Thoracic aorta (tissue), 2 donors: ENCODE results near the gene ADAM15. TPM values are rescaled to one million over a fixed set of nuclear protein-coding genes. Genes with fewer than 3 reads are reported as not detected.

Experiments
- ATAC-seq: fragments of 150-250 bp; one replicate; pipeline ENCODE4 v1.8.0; 2017; ENCODE audit warnings: low read depth; ENCODE audit not compliant: insufficient number of reproducible peaks, low FRiP score
- DNase-seq: peaks from one replicate; pipeline ENCODE4 v3.0.0-alpha.2; 2020; ENCODE audit warnings: low spot score
- H3K27ac ChIP-seq, 2 donors: fragments of 200-600 bp; sonication (generic); 1 replicate in 1 of 2; 2 replicates in 1 of 2; pipeline ENCODE4 v1.5.1; 2016; ENCODE audit warnings: mild to moderate bottlenecking in 2 of 2, moderate library complexity in 2 of 2
- H3K27me3 ChIP-seq: fragments of 200-600 bp; sonication (generic); replicated peaks from 2 replicates; pipeline ENCODE4 v1.6.0; 2016; ENCODE audit warnings: mild to moderate bottlenecking; ENCODE audit not compliant: insufficient read depth
- H3K36me3 ChIP-seq: fragments of 200-600 bp; sonication (generic); one replicate; pipeline ENCODE4 v1.5.1; 2016
- H3K4me1 ChIP-seq, 2 donors: fragments of 200-600 bp; sonication (generic); 1 replicate in 1 of 2; 2 replicates in 1 of 2; pipeline versions ENCODE4 v1.5.1 to v1.6.0; 2016; ENCODE audit warnings: low read depth in 2 of 2, mild to moderate bottlenecking in 1 of 2; ENCODE audit not compliant: control insufficient read depth in 1 of 2
- H3K4me3 ChIP-seq: fragments of 200-600 bp; sonication (generic); 2 replicates; pipeline ENCODE4 v1.5.1; 2016; ENCODE audit warnings: mild to moderate bottlenecking
- H3K9me3 ChIP-seq: fragments of 200-600 bp; sonication (generic); 2 replicates; pipeline ENCODE4 v1.5.1; 2016
- CTCF ChIP-seq: fragments of 200-600 bp; sonication (generic); IDR thresholded peaks from one replicate; pipeline ENCODE4 v1.5.1; 2019; ENCODE audit warnings: antibody characterized with exemption
- total RNA-seq, 2 donors: library from RNA; depleted of rRNA; stranded (reverse); fragments of >200 nt; gene quantifications; one replicate each; pipeline versions ENCODE4 v1.1.0 to v1.2.3, GENCODE V29; 2016

The ADAM15 gene
- total RNA-seq, 2 donors from 2014 or later: 119 to 144 TPM

DNA sequence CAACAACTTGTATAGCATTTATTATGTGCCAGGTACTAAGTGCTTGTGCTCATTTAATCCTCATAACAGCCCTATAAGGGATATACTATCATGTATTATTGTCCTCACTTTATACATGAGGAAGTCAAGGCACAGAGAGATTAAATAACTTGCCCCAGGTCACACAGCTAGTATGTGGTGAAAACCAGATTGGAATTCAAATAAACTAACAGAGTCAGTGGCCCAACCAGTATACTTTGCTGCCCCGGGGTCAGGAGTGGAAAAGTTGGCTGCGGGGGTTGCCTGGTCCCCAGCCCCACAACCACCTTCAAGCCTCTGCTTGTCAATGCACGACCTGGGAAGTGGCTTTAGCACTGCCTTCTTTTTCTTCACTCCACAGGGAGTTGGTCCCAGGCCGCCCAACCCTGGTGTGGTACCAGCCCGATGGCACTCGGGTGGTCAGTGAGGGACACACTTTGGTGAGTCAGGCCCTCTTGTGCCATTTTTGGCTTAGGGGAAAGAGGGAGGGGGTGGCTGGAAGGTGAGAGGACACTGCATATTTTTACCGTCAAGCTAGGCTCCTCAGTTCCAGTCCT, 2.5 kb downstream of the ADAM15 start:
- H3K36me3 ChIP-seq: peaks cover 11% of the 10 kb centered on the region
- no peak for TF ChIP-seq CTCF

GRCh38 chr1:155057104-155057503, 6.0 kb downstream of the ADAM15 start:
- no peak overlapping the region for H3K27ac ChIP-seq
- no peaks in the 10 kb centered on the region for H3K27me3 ChIP-seq
- H3K4me3 ChIP-seq: no peak overlapping the region
- H3K4me1 ChIP-seq: peaks cover 9 to 16% of the 10 kb centered on the region in 2 donors
- H3K9me3 ChIP-seq: no peaks in the 10 kb centered on the region
- ATAC-seq (no peak), DNase-seq (no peak)
- TF ChIP-seq CTCF: no peak
- H3K36me3 ChIP-seq: peaks cover 15% of the 10 kb centered on the region

More for the DNA sequence above, 2.5 kb downstream of the ADAM15 start:
- Histone ChIP-seq H3K27me3 (no peaks in the 10 kb centered on the region), H3K4me1 (peaks cover 9 to 27% of the 10 kb centered on the region in 2 donors), H3K9me3 (no peaks in the 10 kb centered on the region), H3K27ac (no peak overlapping the region), H3K4me3 (no peak overlapping the region)
- DNase-seq (no peak), ATAC-seq (no peak)

GRCh38 chr1:155057788-155058211, 6.7 kb downstream of the ADAM15 start:
- TF ChIP-seq CTCF: no peak
- Histone ChIP-seq H3K27ac (no peak overlapping the region), H3K9me3 (no peaks in the 10 kb centered on the region), H3K27me3 (no peaks in the 10 kb centered on the region), H3K4me3 (no peak overlapping the region), H3K4me1 (peaks cover 12 to 16% of the 10 kb centered on the region in 2 donors), H3K36me3 (peaks cover 15% of the 10 kb centered on the region)
- DNase-seq (no peak), ATAC-seq (no peak)

DNA sequence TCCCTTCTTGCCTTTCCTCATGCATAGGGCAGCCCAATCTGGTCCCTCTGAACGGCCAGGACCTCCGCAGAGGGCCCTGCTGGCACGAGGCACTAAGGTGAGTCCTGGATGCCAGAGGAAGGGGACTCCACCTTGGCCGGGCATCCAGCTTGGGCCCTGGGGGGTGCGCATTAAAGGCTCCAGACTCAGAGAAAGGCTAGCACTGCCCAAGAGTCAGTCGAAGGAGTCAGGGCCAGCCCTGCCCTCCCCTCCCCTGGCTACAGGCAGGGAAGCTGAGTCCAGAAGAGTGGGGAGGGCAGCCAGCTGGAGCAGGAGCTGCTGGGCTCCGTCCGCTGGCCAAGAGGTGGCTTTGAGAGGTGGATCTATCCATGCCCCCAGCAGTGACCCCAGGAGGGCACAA, 9.6 kb downstream of the ADAM15 start:
- no peak overlapping the region for H3K27ac ChIP-seq
- no peak overlapping the region for H3K4me3 ChIP-seq
- ATAC-seq (no peak), DNase-seq (no peak)
- peaks cover 11% of the 10 kb centered on the region for H3K36me3 ChIP-seq
- no peak for TF ChIP-seq CTCF
- no peaks in the 10 kb centered on the region for H3K9me3 ChIP-seq
- H3K27me3 ChIP-seq: no peaks in the 10 kb centered on the region
- H3K4me1 ChIP-seq: peaks cover 18 to 35% of the 10 kb centered on the region in 2 donors

DNA sequence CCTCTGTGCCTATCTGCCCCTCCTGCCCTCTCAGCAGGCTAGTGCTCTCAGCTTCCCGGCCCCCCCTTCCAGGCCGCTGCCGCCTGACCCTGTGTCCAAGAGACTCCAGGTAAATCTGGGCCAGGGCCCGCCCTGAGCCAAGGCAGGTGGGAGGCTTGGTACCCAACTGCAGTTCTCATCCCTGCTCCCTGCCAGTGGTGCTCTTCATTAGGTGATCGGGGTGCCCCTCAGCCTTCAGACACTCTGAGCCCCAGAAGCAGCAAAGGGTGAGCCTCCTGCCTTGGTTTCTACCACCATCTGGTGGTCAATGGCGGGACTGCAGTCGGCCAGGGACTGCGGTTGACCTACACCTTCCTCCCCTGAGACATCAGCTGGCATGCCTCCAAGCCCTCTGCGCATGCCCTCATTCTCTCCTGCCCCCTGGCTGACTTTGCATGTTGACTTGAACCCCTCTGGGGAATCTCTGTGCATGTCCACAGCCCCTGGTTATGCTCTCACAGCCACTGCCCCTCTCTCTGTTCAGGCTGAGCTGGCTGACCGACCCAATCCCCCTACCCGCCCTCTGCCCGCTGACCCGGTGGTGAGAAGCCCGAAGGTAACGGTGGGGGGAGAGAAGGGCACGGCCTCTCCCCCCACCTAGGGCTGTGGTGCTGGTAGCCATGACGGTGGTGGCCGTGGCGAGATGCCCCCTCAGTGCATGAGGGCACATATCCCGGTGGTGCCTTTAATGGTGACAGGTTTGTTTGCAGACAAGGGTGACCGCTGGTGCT, 10.4 kb downstream of the ADAM15 start:
- peaks cover 11% of the 10 kb centered on the region for H3K36me3 ChIP-seq
- ATAC-seq (no peak), DNase-seq (peak; percentile 71)
- no peak overlapping the region for H3K4me3 ChIP-seq
- no peaks in the 10 kb centered on the region for H3K27me3 ChIP-seq
- H3K27ac ChIP-seq: no peak overlapping the region
- peaks cover 18 to 35% of the 10 kb centered on the region in 2 donors for H3K4me1 ChIP-seq
- H3K9me3 ChIP-seq: no peaks in the 10 kb centered on the region
- TF ChIP-seq CTCF: peak; percentile 99
